NCI-H345 treated with DMSO at 0.1 percent for 48 hours (cell line): ENCODE results near the gene SUSD2.
"Not testable (repeated sequence)": the region's sequence is repeated elsewhere in the genome, so short reads cannot be mapped to it uniquely, and the experiment has no call there.

Experiments used
- DNase-seq: peaks from one replicate; lab custom pipeline; 2025; ENCODE audit not compliant: unreplicated experiment; lab: John Stamatoyannopoulos, UW

The SUSD2 gene

GRCh38 chr22:24176630-24177029, 4.7 kb upstream of the SUSD2 start:
- no peak for DNase-seq

- no peak for DNase-seq
Measured at GRCh38 chr22:24177045-24177444, 4.2 kb upstream of the SUSD2 start.

GRCh38 chr22:24177456-24177855, 3.8 kb upstream of the SUSD2 start:
- DNase-seq = no peak

GRCh38 chr22:24178021-24178431, 3.3 kb upstream of the SUSD2 start:
- no peak for DNase-seq

- DNase-seq = no peak
Measured at GRCh38 chr22:24178502-24179440, 2.5 kb upstream of the SUSD2 start.

- DNase-seq = no peak
Measured at GRCh38 chr22:24179478-24180210, 1.6 kb upstream of the SUSD2 start.

GRCh38 chr22:24180316-24181087, 785 bp upstream of the SUSD2 start:
- DNase-seq = no peak

- DNase-seq = no peak
Measured at GRCh38 chr22:24181996-24182899, 961 bp downstream of the SUSD2 start.

GRCh38 chr22:24182900-24183246, 1.6 kb downstream of the SUSD2 start:
- not testable (repeated sequence) for DNase-seq

GRCh38 chr22:24183321-24184031, 2.2 kb downstream of the SUSD2 start:
- no peak for DNase-seq

- DNase-seq = no peak
Measured at GRCh38 chr22:24184057-24184798, 2.9 kb downstream of the SUSD2 start.

- DNase-seq = no peak
Measured at GRCh38 chr22:24185001-24185500, 3.8 kb downstream of the SUSD2 start.

- DNase-seq = no peak
Measured at GRCh38 chr22:24185501-24186351, 4.4 kb downstream of the SUSD2 start.

GRCh38 chr22:24186352-24186740, 5.1 kb downstream of the SUSD2 start:
- no peak for DNase-seq

GRCh38 chr22:24186892-24187670, 5.8 kb downstream of the SUSD2 start:
- DNase-seq = no peak

GRCh38 chr22:24187731-24188644, 6.7 kb downstream of the SUSD2 start:
- no peak for DNase-seq
